IMR-90 (cell line): ENCODE results near the gene RAD51B. TPM values are rescaled to one million over a fixed set of nuclear protein-coding genes. Genes with fewer than 3 reads are reported as not detected.
A peak's percentile ranks its signal among the peaks of the same experiment; 100 is the strongest.

Experiments used
- ATAC-seq: fragments of 200-7000 bp; cut with Tn5 transposase; 2 replicates; pipeline ENCODE4 v1.9.1; 2020; ENCODE audit warnings: low read depth, mild to moderate bottlenecking, moderate library complexity
- BruUV-seq: library from RNA; stranded (reverse); fragments of 400-500 nt; replicated peaks from 2 replicates; lab custom pipeline; 2021; lab: Mats Ljungman, UMichigan
- CTCF ChIA-PET: fragments of 300-600 bp; formaldehyde crosslinking; extraction: SDS; loops from one replicate; lab custom pipeline; 2021; ENCODE audit warnings: antibody characterized with exemption; lab: Yijun Ruan, JAX
- POLR2A ChIA-PET: fragments of 300-600 bp; sonication (Branson Sonifier 250); formaldehyde crosslinking; loops from one replicate; lab custom pipeline; 2022; ENCODE audit warnings: antibody characterized with exemption; ENCODE audit not compliant: unreplicated experiment; lab: Charles Lee
- DNase-seq: peaks from one replicate; pipeline ENCODE4 v3.0.0; 2013
- H2AFZ ChIP-seq: replicated peaks from 2 replicates; pipeline ENCODE3; 2013; ENCODE audit warnings: low read length, mild to moderate bottlenecking; ENCODE audit not compliant: poor library complexity
- H2AK5ac ChIP-seq: 2 replicates; pipeline ENCODE4 v1.6.1; 2013; ENCODE audit warnings: low read depth, low read length, inconsistent platforms
- H2AK9ac ChIP-seq: replicated peaks from 2 replicates; pipeline ENCODE3; 2013; ENCODE audit warnings: mild to moderate bottlenecking, low read depth, low read length, moderate library complexity; ENCODE audit not compliant: poor library complexity
- H2BK120ac ChIP-seq: 2 replicates; pipeline ENCODE4 v1.6.1; 2013; ENCODE audit warnings: low read depth, low read length, inconsistent platforms
- H2BK15ac ChIP-seq: 3 replicates; pipeline ENCODE4 v1.6.1; 2013; ENCODE audit warnings: low read depth, low read length, inconsistent platforms
- H2BK20ac ChIP-seq: 2 replicates; pipeline ENCODE4 v1.6.1; 2013; ENCODE audit warnings: low read depth, mild to moderate bottlenecking, inconsistent platforms, low read length, moderate library complexity
- H2BK5ac ChIP-seq: 2 replicates; pipeline ENCODE4 v1.6.1; 2013; ENCODE audit warnings: mild to moderate bottlenecking, low read depth, low read length, inconsistent platforms; ENCODE audit not compliant: poor library complexity, severe bottlenecking
- H3K14ac ChIP-seq: replicated peaks from 2 replicates; pipeline ENCODE4 v1.6.1; 2013; ENCODE audit warnings: low read depth, low read length, inconsistent platforms
- H3K18ac ChIP-seq: 2 replicates; pipeline ENCODE4 v1.6.1; 2013; ENCODE audit warnings: low read depth, low read length, control low read depth
- H3K23ac ChIP-seq: 2 replicates; pipeline ENCODE4 v1.6.1; 2013; ENCODE audit warnings: low read depth, low read length, inconsistent platforms
- H3K27ac ChIP-seq: 2 replicates; pipeline ENCODE4 v1.5.1; 2013; ENCODE audit warnings: mild to moderate bottlenecking, control low read depth, low read length; ENCODE audit not compliant: insufficient read depth
- H3K27me3 ChIP-seq: 2 replicates; pipeline ENCODE4 v1.6.1; 2013; ENCODE audit warnings: low read length; ENCODE audit not compliant: control insufficient read depth, insufficient read depth
- H3K36me3 ChIP-seq: 2 replicates; pipeline ENCODE4 v1.6.1; 2013; ENCODE audit warnings: low read length, mixed read lengths; ENCODE audit not compliant: control insufficient read depth, insufficient read depth
- H3K4ac ChIP-seq: 2 replicates; pipeline ENCODE4 v1.6.1; 2013; ENCODE audit warnings: low read depth, low read length, inconsistent platforms
- H3K4me1 ChIP-seq: 2 replicates; pipeline ENCODE4 v1.6.1; 2013; ENCODE audit warnings: low read length, mixed read lengths; ENCODE audit not compliant: control insufficient read depth, insufficient read depth
- H3K4me2 ChIP-seq: 2 replicates; pipeline ENCODE4 v1.6.1; 2013; ENCODE audit warnings: low read depth, mild to moderate bottlenecking, control low read depth, low read length, moderate library complexity
- H3K4me3 ChIP-seq: 2 replicates; pipeline ENCODE4 v1.5.1; 2013; ENCODE audit warnings: low read depth, mild to moderate bottlenecking, control low read depth, low read length, moderate library complexity; ENCODE audit not compliant: insufficient read depth
- H3K56ac ChIP-seq: 2 replicates; pipeline ENCODE4 v1.6.1; 2013; ENCODE audit warnings: low read length, inconsistent platforms; ENCODE audit not compliant: insufficient read depth; ENCODE audit errors: extremely low read depth
- H3K79me1 ChIP-seq, 2 experiments: 2 replicates each; pipeline ENCODE4 v1.6.1; 2013; ENCODE audit warnings: low read length in 2 of 2, inconsistent platforms in 1 of 2, low read depth in 1 of 2
- H3K9ac ChIP-seq: 2 replicates; pipeline ENCODE4 v1.6.1; 2013; ENCODE audit warnings: low read depth, low read length, control low read depth
- H3K9me1 ChIP-seq: 2 replicates; pipeline ENCODE4 v1.6.1; 2013; ENCODE audit warnings: low read length, inconsistent platforms; ENCODE audit not compliant: insufficient read depth
- H3K9me3 ChIP-seq: 2 replicates; pipeline ENCODE4 v1.6.1; 2013; ENCODE audit warnings: low read length; ENCODE audit not compliant: control insufficient read depth, insufficient read depth
- H4K20me1 ChIP-seq: 2 replicates; pipeline ENCODE4 v1.6.1; 2013; ENCODE audit warnings: low read length, inconsistent platforms; ENCODE audit not compliant: insufficient read depth
- H4K5ac ChIP-seq: 2 replicates; pipeline ENCODE4 v1.6.1; 2013; ENCODE audit warnings: mild to moderate bottlenecking, low read depth, low read length, control low read depth
- H4K8ac ChIP-seq, 2 experiments: 2 replicates each; pipeline ENCODE4 v1.6.1; 2013; ENCODE audit warnings: low read depth in 2 of 2, low read length in 2 of 2, control low read depth in 1 of 2, inconsistent platforms in 1 of 2
- H4K91ac ChIP-seq: 2 replicates; pipeline ENCODE4 v1.6.1; 2013; ENCODE audit warnings: low read depth, low read length, inconsistent platforms; ENCODE audit not compliant: insufficient read depth
- CEBPB ChIP-seq: IDR thresholded peaks from 2 replicates; pipeline ENCODE4 v1.6.1; 2012; ENCODE audit warnings: low read depth, low read length, improper control_type of control experiment
- RAD21 ChIP-seq: IDR thresholded peaks from 2 replicates; pipeline ENCODE4 v1.6.1; 2012; ENCODE audit warnings: low read length, improper control_type of control experiment
- RCOR1 ChIP-seq: IDR thresholded peaks from 2 replicates; pipeline ENCODE4 v1.6.1; 2012; ENCODE audit warnings: mild to moderate bottlenecking, low read length, improper control_type of control experiment; ENCODE audit not compliant: insufficient replicate concordance
- WGBS, 2 experiments: methylation state at CpG; one replicate each; pipeline versions ENCODE4 v1.1.5 to v1.1.7; 2013; ENCODE audit warnings: missing lambda C conversion rate in 2 of 2; ENCODE audit not compliant: insufficient read length in 1 of 2; ENCODE audit errors: extremely low coverage in 2 of 2; 5-methylcytosine and 5-hydroxymethylcytosine counted together
- dilution Hi-C: fragments of 300-500 bp; cut with HindIII; formaldehyde crosslinking; loops from one replicate; pipeline ENCODE4 v1.14.3; 2018; ENCODE audit warnings: low sequenced_read_pairs; ENCODE audit not compliant: unreplicated experiment
- in situ Hi-C: fragments of 300-500 bp; cut with MboI; formaldehyde crosslinking; loops from 3 replicates; pipeline ENCODE4 v1.14.3; 2019; ENCODE audit warnings: low sequenced_read_pairs, inconsistent platforms, mixed read lengths
- intact Hi-C: fragments of 100-400 bp; cut with micrococcal nuclease; formaldehyde crosslinking; loops from 2 replicates; pipeline ENCODE4 v1.10.0; 2022
- polyA plus RNA-seq, 3 experiments: library from polyadenylated mRNA; depleted of rRNA; stranded (reverse); fragments of >200 nt; gene quantifications; 2 replicates each; pipeline ENCODE4 v1.2.3, GENCODE V29; 2012; ENCODE audit warnings: low replicate concordance in 1 of 3
- total RNA-seq: library from RNA; depleted of rRNA; stranded (reverse); fragments of >200 nt; gene quantifications from 2 replicates; pipeline ENCODE4 v1.2.3, GENCODE V29; 2012
- TF ChIP-seq, protein P1 (sequence below): fragments of 150-350 bp; IDR thresholded peaks from 2 replicates; pipeline ENCODE4 v1.6.1; 2016; ENCODE audit warnings: low read depth, mild to moderate bottlenecking, low read length, moderate library complexity, borderline replicate concordance

Gene RAD51B
- total and polyA plus RNA-seq, 2 of the 4 experiments (the other 2 are of a cell fraction): 5.1 to 18.8 TPM

DNA sequence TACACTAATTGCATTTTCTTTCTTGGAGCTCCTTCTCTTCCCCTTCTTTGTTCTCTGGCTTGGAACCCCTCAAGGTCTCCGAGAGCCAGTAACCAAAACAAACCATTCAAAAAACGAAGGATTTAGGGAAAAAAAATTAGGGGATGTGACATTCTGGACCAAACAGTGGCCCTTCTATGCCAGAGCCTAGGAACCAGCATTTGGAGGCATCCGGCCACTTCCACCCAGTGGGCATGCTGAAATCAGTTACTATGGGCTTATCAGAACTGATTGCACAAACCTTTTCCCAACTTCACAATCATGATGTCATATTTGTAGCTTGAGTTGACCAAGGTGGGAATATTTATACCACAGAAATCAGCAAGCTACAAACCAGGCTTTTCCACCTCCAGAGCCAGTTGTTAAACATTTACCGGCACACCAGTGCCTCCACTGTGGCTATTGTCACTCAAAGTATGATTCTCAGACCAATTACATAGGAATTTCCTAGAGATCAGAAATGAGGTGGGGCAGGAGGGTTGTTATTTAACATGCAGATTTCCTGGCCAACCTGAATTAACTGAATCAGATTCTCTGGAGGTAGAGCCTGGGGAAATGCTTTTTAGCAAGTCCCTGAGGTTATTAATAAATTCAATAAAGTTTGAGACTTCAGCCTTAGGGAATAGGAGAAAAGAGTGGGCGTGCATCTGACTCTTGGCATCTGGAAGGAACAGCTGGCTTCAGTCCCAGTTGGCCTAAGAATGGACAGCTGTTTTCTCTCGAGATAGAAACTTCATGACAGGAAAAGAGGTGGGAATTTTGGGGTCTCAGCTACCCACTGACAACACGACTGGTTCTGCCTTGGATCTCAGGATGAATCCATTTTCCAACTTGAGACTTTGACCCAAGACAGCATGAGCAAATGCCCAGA, 699.4 kb downstream of the RAD51B start:
- WGBS, 2 experiments: 67% methylated on average over 1 of the region's 7 CpGs; no CpG with 5 or more reads in 1 of the 2 experiments

More for the DNA sequence above, 699.4 kb downstream of the RAD51B start:
- no peak overlapping the region for H4K8ac ChIP-seq
- ATAC-seq: no peak
- no peak overlapping the region for H3K27ac ChIP-seq
- H4K5ac ChIP-seq: no peak overlapping the region; the same call in 1 of the 2 replicates
- dilution Hi-C loops (no loop called here), in situ Hi-C loops (no loop called here), intact Hi-C loops (no loop called here)
- POLR2A ChIA-PET: no interaction called here
- H3K18ac ChIP-seq: peak overlapping the region; percentile 7; the same call in 1 of the 2 replicates
- TF ChIP-seq RCOR1 (no peak), CEBPB (peak; percentile 53), RAD21 (no peak)
- TF ChIP-seq, protein P1, sequence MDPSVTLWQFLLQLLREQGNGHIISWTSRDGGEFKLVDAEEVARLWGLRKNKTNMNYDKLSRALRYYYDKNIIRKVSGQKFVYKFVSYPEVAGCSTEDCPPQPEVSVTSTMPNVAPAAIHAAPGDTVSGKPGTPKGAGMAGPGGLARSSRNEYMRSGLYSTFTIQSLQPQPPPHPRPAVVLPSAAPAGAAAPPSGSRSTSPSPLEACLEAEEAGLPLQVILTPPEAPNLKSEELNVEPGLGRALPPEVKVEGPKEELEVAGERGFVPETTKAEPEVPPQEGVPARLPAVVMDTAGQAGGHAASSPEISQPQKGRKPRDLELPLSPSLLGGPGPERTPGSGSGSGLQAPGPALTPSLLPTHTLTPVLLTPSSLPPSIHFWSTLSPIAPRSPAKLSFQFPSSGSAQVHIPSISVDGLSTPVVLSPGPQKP: no peak
- H2BK5ac ChIP-seq: no peak overlapping the region
- H3K56ac ChIP-seq: no peak overlapping the region
- H3K4me3 ChIP-seq: no peak overlapping the region
- H3K9me1 ChIP-seq: peaks cover under 1% of the 10 kb centered on the region; the same call in 1 of the 2 replicates
- H3K27me3 ChIP-seq: no peaks in the 10 kb centered on the region
- H3K23ac ChIP-seq: no peak overlapping the region
- H3K4ac ChIP-seq: no peak overlapping the region
- peak overlapping the region; percentile 19; the same call in 1 of the 2 replicates for H3K14ac ChIP-seq
- H3K9ac ChIP-seq: no peak overlapping the region
- H2AFZ ChIP-seq: no peak overlapping the region
- no peaks in the 10 kb centered on the region for H3K36me3 ChIP-seq
- CTCF ChIA-PET: interaction anchor here (0.8 kb wide), 1 partner anchor 131 kb away, joined by 4 read pairs; no protein-coding TSS in a partner anchor
- H3K79me1 ChIP-seq: no peaks in the 10 kb centered on the region
- no peaks in the 10 kb centered on the region for H4K20me1 ChIP-seq
- H4K91ac ChIP-seq: no peak overlapping the region
- no peaks in the 10 kb centered on the region for H3K9me3 ChIP-seq
- no peak overlapping the region for H3K4me2 ChIP-seq
- BruUV-seq: no TSS peak
- H2BK15ac ChIP-seq: no peak overlapping the region
- DNase-seq: peak; percentile 63
- H2AK9ac ChIP-seq: no peak overlapping the region
- H2BK20ac ChIP-seq: no peak overlapping the region; the same call in 1 of the 2 replicates
- peak overlapping the region; percentile 13; the same call in 1 of the 2 replicates for H2AK5ac ChIP-seq
- H3K4me1 ChIP-seq: peaks cover 9% of the 10 kb centered on the region; the same call in 1 of the 2 replicates
- H2BK120ac ChIP-seq: no peak overlapping the region
